ENCODE data around the gene RNF169.

Gene RNF169

GRCh38 chr11:74863410-74863809 lies 114.8 kb downstream of the RNF169 start:
- no peak overlapping the region for H3K4me3 ChIP-seq (ENCODE audit: low read depth, low read length)

DNA sequence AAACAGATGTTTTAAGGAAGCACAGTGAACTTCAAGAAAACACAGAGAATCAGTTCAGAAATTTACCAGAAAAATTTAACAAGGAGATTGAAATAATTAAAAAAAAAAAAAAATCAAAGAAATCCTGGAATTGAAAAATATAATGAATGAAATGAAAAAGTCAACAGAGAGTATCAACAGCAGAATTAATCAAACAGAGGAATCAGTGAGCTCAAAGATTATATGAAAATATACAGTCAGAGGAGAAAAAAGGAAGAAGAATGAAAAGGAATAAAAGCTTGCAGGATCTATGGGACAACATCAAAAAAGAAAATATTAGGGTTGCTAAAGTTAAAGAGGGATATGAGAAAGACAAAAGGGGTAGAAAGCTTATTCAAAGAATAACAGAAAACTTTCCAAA lies 117.9 kb downstream of the RNF169 start:
- no peak overlapping the region for H3K4me3 ChIP-seq (ENCODE audit: low read depth, low read length)

- H3K4me3 ChIP-seq (ENCODE audit: low read depth, low read length) = no peak overlapping the region
Observed at GRCh38 chr11:74870485-74870884, 121.8 kb downstream of the RNF169 start.

- H3K4me3 ChIP-seq (ENCODE audit: low read depth, low read length) = no peak overlapping the region
Observed at GRCh38 chr11:74871037-74871436, 122.4 kb downstream of the RNF169 start.

DNA sequence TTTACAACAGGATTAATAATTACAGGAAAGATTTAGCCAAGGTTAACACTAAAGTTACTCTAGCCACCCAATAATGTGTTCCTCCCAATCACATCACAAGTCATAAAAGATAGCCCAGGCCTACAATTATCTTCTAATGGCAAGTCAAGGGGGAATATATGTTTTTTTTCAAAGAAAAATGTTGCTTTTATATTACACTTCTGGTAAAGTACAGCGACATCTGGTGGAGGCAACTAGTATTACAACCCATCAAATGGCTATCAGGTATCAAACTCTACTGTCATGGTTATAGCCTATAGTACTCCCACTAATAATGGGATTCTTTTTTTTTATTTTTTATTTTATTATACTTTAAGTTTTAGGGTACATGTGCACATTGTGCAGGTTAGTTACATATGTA lies 128.5 kb downstream of the RNF169 start:
- H3K4me3 ChIP-seq (ENCODE audit: low read depth, low read length) = no peak overlapping the region

All from iPS-11a (cell line).